ENCODE results near the gene GPC5.
"Not testable (repeated sequence)": the region's sequence is repeated elsewhere in the genome, so short reads cannot be mapped to it uniquely, and the experiment has no call there.

The GPC5 gene

GRCh38 chr13:91801772-91802171, 403.4 kb downstream of the GPC5 start:
- H3K4me1 Mint-ChIP-seq (ENCODE audit: low read depth); H3K36me3 Mint-ChIP-seq (ENCODE audit: low read depth); H3K9me3 Mint-ChIP-seq; H3K27me3 Mint-ChIP-seq (ENCODE audit: low read depth); H3K27ac Mint-ChIP-seq; H3K4me3 Mint-ChIP-seq: not testable (repeated sequence)

- Mint-ChIP-seq H3K4me1 (ENCODE audit: low read depth) (no peaks in the 10 kb centered on the region), H3K36me3 (ENCODE audit: low read depth) (no peaks in the 10 kb centered on the region), H3K4me3 (no peak overlapping the region), H3K9me3 (peaks cover 5% of the 10 kb centered on the region), H3K27me3 (ENCODE audit: low read depth) (no peaks in the 10 kb centered on the region), H3K27ac (no peak overlapping the region)
These were observed 404.5 kb downstream of the GPC5 start for GRCh38 chr13:91802957-91803356.

- Mint-ChIP-seq H3K4me1 (ENCODE audit: low read depth) (no peaks in the 10 kb centered on the region), H3K9me3 (no peaks in the 10 kb centered on the region)
These were observed 406.3 kb downstream of the GPC5 start for GRCh38 chr13:91804724-91805123.

GRCh38 chr13:91805605-91806004, 407.2 kb downstream of the GPC5 start:
- Mint-ChIP-seq H3K4me3 (no peak overlapping the region), H3K27ac (no peak overlapping the region), H3K4me1 (ENCODE audit: low read depth) (no peaks in the 10 kb centered on the region), H3K36me3 (ENCODE audit: low read depth) (no peaks in the 10 kb centered on the region), H3K27me3 (ENCODE audit: low read depth) (no peaks in the 10 kb centered on the region), H3K9me3 (no peaks in the 10 kb centered on the region)

More at GRCh38 chr13:91804724-91805123, 406.3 kb downstream of the GPC5 start:
- Mint-ChIP-seq H3K27ac (no peak overlapping the region), H3K27me3 (ENCODE audit: low read depth) (no peaks in the 10 kb centered on the region), H3K36me3 (ENCODE audit: low read depth) (no peaks in the 10 kb centered on the region), H3K4me3 (no peak overlapping the region)

GRCh38 chr13:91809161-91809560, 410.7 kb downstream of the GPC5 start:
- Mint-ChIP-seq H3K36me3 (ENCODE audit: low read depth) (no peaks in the 10 kb centered on the region), H3K9me3 (no peaks in the 10 kb centered on the region), H3K4me3 (no peak overlapping the region), H3K27ac (no peak overlapping the region), H3K27me3 (ENCODE audit: low read depth) (no peaks in the 10 kb centered on the region), H3K4me1 (ENCODE audit: low read depth) (no peaks in the 10 kb centered on the region)

- no peaks in the 10 kb centered on the region for H3K4me1 Mint-ChIP-seq (ENCODE audit: low read depth)
- H3K4me3 Mint-ChIP-seq, result no peak overlapping the region
- no peaks in the 10 kb centered on the region for H3K27me3 Mint-ChIP-seq (ENCODE audit: low read depth)
- H3K36me3 Mint-ChIP-seq (ENCODE audit: low read depth), result no peaks in the 10 kb centered on the region
- H3K9me3 Mint-ChIP-seq, result no peaks in the 10 kb centered on the region
- no peak overlapping the region for H3K27ac Mint-ChIP-seq
These were observed 414.8 kb downstream of the GPC5 start for GRCh38 chr13:91813253-91813652.

- H3K9me3 Mint-ChIP-seq, result no peaks in the 10 kb centered on the region
- H3K27me3 Mint-ChIP-seq (ENCODE audit: low read depth), result no peaks in the 10 kb centered on the region
- no peaks in the 10 kb centered on the region for H3K36me3 Mint-ChIP-seq (ENCODE audit: low read depth)
- H3K4me1 Mint-ChIP-seq (ENCODE audit: low read depth), result no peaks in the 10 kb centered on the region
- H3K4me3 Mint-ChIP-seq, result no peak overlapping the region
- no peak overlapping the region for H3K27ac Mint-ChIP-seq
These were observed 417.9 kb downstream of the GPC5 start for GRCh38 chr13:91816263-91816807.

- Mint-ChIP-seq H3K4me1 (ENCODE audit: low read depth) (no peaks in the 10 kb centered on the region), H3K27me3 (ENCODE audit: low read depth) (no peaks in the 10 kb centered on the region), H3K36me3 (ENCODE audit: low read depth) (no peaks in the 10 kb centered on the region), H3K9me3 (no peaks in the 10 kb centered on the region), H3K4me3 (no peak overlapping the region), H3K27ac (no peak overlapping the region)
These were observed 418.8 kb downstream of the GPC5 start for GRCh38 chr13:91817250-91817649.

- no peak overlapping the region for H3K27ac Mint-ChIP-seq
- H3K4me1 Mint-ChIP-seq (ENCODE audit: low read depth), result no peaks in the 10 kb centered on the region
- H3K4me3 Mint-ChIP-seq, result no peak overlapping the region
- no peaks in the 10 kb centered on the region for H3K36me3 Mint-ChIP-seq (ENCODE audit: low read depth)
- no peaks in the 10 kb centered on the region for H3K27me3 Mint-ChIP-seq (ENCODE audit: low read depth)
- H3K9me3 Mint-ChIP-seq, result no peaks in the 10 kb centered on the region
These were observed 426.0 kb downstream of the GPC5 start for GRCh38 chr13:91824416-91824815.

GRCh38 chr13:91825516-91825915, 427.1 kb downstream of the GPC5 start:
- Mint-ChIP-seq H3K4me3 (no peak overlapping the region), H3K9me3 (no peaks in the 10 kb centered on the region), H3K4me1 (ENCODE audit: low read depth) (no peaks in the 10 kb centered on the region), H3K27ac (no peak overlapping the region), H3K36me3 (ENCODE audit: low read depth) (no peaks in the 10 kb centered on the region), H3K27me3 (ENCODE audit: low read depth) (no peaks in the 10 kb centered on the region)

GRCh38 chr13:91836553-91836952, 438.1 kb downstream of the GPC5 start:
- H3K27ac Mint-ChIP-seq, result no peak overlapping the region

GRCh38 chr13:91845612-91846011, 447.2 kb downstream of the GPC5 start:
- Mint-ChIP-seq H3K9me3 (no peaks in the 10 kb centered on the region), H3K4me3 (no peak overlapping the region), H3K36me3 (ENCODE audit: low read depth) (no peaks in the 10 kb centered on the region), H3K27ac (no peak overlapping the region), H3K27me3 (ENCODE audit: low read depth) (no peaks in the 10 kb centered on the region), H3K4me1 (ENCODE audit: low read depth) (no peaks in the 10 kb centered on the region)

More at GRCh38 chr13:91836553-91836952, 438.1 kb downstream of the GPC5 start:
- Mint-ChIP-seq H3K4me1 (ENCODE audit: low read depth) (no peaks in the 10 kb centered on the region), H3K36me3 (ENCODE audit: low read depth) (no peaks in the 10 kb centered on the region), H3K27me3 (ENCODE audit: low read depth) (no peaks in the 10 kb centered on the region), H3K4me3 (no peak overlapping the region), H3K9me3 (peaks cover 7% of the 10 kb centered on the region)

- Mint-ChIP-seq H3K9me3 (no peaks in the 10 kb centered on the region), H3K4me1 (ENCODE audit: low read depth) (no peaks in the 10 kb centered on the region), H3K4me3 (no peak overlapping the region), H3K36me3 (ENCODE audit: low read depth) (no peaks in the 10 kb centered on the region), H3K27ac (no peak overlapping the region), H3K27me3 (ENCODE audit: low read depth) (no peaks in the 10 kb centered on the region)
These were observed 465.3 kb downstream of the GPC5 start for GRCh38 chr13:91863699-91864098.

- H3K36me3 Mint-ChIP-seq (ENCODE audit: low read depth), result no peaks in the 10 kb centered on the region
- no peaks in the 10 kb centered on the region for H3K27me3 Mint-ChIP-seq (ENCODE audit: low read depth)
- no peak overlapping the region for H3K27ac Mint-ChIP-seq
- H3K4me3 Mint-ChIP-seq, result no peak overlapping the region
- H3K4me1 Mint-ChIP-seq (ENCODE audit: low read depth), result no peaks in the 10 kb centered on the region
- H3K9me3 Mint-ChIP-seq, result no peaks in the 10 kb centered on the region
These were observed 469.9 kb downstream of the GPC5 start for GRCh38 chr13:91868351-91868750.

GRCh38 chr13:91878491-91878890, 480.1 kb downstream of the GPC5 start:
- Mint-ChIP-seq H3K27me3 (ENCODE audit: low read depth) (no peaks in the 10 kb centered on the region), H3K4me1 (ENCODE audit: low read depth) (no peaks in the 10 kb centered on the region), H3K27ac (no peak overlapping the region), H3K36me3 (ENCODE audit: low read depth) (no peaks in the 10 kb centered on the region), H3K9me3 (no peaks in the 10 kb centered on the region), H3K4me3 (no peak overlapping the region)

- Mint-ChIP-seq H3K36me3 (ENCODE audit: low read depth) (no peaks in the 10 kb centered on the region), H3K9me3 (no peaks in the 10 kb centered on the region), H3K27me3 (ENCODE audit: low read depth) (no peaks in the 10 kb centered on the region), H3K27ac (no peak overlapping the region), H3K4me3 (no peak overlapping the region), H3K4me1 (ENCODE audit: low read depth) (no peaks in the 10 kb centered on the region)
These were observed 480.9 kb downstream of the GPC5 start for GRCh38 chr13:91879360-91879759.
